GM19099 (cell line): ENCODE results near the gene TLX2.

Experiments
- POLR2A ChIP-seq: IDR thresholded peaks from 3 replicates; pipeline ENCODE4 v1.6.1; 2011; ENCODE audit warnings: low read depth; ENCODE audit not compliant: insufficient read length; ENCODE audit errors: extremely low read depth

The TLX2 gene

DNA sequence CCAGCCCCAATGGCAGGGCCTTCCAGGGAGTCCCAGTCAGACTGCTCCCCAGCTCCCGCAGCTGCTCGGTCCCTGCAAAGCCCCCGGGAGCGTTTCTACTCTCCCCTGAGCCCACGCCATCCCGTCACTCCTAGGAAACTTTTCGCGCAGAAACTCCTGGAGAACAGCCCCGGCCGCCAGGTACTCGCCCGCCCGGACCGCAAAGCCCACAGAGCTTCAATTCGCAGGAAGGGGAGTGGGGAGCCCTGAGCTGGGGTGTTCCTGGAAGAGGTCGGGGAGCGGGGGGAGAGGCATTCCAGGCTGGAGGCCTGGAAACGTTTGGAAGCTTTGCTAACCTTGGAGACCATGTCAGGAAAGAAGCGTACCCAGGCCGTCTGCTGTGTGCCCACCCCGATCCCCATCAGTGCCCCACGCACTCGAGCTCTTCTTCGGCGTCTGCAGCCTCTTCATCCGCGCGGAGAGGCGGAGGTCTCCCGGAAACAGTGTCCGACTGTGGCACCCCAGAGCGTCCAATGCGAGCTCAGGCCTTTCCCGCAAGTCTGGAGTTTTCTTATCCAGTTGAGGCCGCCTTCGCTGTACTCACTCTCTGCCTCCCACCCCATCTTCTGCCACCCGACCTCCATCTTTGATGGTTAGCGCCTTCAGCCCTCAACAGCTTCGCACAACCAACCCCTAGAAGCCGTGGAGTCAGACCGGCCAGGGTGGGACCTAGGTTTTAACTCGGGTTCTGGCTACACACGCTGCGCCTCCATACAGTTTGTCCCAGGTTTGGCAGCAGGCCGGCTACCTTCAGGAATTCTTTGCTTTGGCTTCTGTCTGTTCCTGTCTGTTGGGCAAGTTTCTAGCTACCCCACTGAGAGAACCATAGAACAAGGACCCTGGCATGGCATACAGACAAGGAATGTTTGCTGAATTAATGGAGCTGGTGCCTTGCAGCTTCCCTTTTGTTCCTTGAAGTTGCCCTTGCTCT, 10.5 kb upstream of the TLX2 start:
- TF ChIP-seq POLR2A: no peak

DNA sequence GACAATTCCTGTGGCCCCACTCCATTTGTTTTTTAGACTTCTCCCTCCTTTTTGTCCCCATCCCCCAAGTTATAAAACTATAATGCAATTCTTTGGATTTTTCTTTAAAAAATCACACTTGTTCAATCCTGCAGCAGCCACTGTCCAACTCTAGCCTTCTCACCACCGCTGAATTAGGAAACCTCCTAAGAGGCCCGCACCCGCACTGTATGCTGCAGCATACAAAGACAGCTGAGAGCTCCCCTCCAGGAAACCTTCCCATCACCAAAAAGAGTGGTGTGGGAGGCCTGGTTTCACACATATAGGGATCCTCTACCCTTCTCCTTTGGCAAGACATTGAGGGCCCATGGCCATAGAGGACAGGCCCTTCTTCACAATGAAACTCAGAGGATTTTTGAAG, 9.7 kb upstream of the TLX2 start:
- peak; percentile 15 for TF ChIP-seq POLR2A

GRCh38 chr2:74505448-74506246, 8.6 kb upstream of the TLX2 start:
- TF ChIP-seq POLR2A: no peak

DNA sequence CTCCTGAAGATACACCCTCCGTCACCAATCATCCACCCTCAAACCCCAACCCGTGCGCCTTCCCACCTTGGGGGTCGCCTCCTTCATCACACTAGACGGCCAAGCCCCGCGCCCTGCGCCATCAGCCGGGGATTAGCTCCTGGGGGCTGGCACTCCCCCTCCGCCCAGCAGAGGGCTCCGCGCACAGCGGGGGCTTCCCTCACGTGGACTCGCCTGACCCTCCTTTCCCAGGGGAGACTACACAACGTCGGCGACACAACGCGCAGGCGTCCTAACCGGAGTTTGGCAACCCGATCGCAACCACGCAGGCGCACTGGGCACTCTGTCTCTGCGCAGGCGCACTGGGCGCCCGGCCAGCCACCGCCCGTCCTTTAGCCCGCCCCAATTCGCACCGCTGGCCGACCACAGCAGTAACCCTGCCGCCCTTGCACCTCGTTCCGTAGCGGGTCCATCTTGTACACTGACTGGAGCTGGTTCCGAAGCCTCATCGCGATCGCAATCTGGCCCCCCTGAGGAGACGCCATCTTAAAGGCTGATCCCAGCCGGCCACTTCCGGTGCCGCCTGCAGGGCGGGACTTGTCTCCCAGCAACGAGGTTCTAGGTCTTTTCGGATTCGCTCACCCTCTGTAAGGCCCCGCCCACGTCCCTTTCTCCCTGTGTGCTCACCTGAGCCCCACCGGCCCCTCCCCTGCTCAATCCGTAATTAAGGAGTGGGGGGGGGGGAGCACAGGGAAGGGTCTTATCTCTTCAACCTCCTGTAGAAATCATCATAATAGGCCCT, 6.9 kb upstream of the TLX2 start, which contains the start of gene PCGF1:
Gene PCGF1, minus strand, starts transcription at position 551 of the 781 bp plus-strand sequence. Its CDS starts 27 bp downstream, at position 524.
- TF ChIP-seq POLR2A: peak; percentile 90

DNA sequence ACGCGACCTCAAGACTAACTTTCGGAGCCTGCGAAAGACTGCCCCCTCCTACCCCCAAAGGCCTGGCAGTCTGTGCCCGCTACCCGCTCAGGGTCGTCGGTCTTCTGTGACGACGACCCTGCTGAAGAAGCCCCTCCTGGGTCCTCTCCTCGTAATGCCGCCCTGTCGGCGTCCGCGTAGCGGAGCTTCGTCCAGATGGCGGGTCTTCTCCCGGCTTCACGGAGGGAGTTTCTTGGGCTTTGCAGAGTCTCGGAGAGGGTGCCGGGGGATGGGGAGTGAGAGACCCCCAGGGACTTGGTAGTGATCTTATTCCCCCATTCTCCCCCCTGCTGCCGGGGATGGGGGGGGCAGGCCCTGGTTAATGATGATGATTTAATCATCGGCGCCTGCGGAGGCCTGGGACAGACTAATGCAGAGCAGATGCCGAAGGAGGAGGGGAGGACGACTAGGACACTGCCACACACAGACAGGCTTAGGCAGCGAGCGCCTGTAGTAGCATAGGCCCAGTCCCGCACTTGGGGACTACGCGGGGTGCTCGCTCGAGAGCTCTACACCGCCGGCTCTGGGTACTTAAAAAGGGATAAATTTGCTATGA, 6.2 kb upstream of the TLX2 start:
- TF ChIP-seq POLR2A: no peak

DNA sequence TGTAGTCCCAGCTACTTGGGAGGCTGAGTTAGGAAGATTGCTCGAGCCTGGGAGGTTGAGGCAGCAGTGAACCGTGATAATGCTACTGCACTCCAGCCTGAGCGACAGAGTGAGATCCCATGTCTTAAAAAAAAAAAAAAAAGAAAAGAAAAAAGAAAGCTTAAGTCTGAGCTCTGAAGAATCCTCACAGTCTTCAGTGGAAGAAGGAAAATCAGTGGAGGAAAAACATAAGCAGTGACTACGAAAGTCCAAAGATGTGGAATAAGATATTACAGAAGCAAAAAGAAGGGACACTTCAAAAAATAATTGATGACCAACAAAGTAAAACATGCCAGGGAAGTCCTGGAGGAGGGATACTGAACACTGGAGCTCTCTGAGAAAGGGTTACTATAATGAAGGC, 4.0 kb upstream of the TLX2 start:
- no peak for TF ChIP-seq POLR2A

DNA sequence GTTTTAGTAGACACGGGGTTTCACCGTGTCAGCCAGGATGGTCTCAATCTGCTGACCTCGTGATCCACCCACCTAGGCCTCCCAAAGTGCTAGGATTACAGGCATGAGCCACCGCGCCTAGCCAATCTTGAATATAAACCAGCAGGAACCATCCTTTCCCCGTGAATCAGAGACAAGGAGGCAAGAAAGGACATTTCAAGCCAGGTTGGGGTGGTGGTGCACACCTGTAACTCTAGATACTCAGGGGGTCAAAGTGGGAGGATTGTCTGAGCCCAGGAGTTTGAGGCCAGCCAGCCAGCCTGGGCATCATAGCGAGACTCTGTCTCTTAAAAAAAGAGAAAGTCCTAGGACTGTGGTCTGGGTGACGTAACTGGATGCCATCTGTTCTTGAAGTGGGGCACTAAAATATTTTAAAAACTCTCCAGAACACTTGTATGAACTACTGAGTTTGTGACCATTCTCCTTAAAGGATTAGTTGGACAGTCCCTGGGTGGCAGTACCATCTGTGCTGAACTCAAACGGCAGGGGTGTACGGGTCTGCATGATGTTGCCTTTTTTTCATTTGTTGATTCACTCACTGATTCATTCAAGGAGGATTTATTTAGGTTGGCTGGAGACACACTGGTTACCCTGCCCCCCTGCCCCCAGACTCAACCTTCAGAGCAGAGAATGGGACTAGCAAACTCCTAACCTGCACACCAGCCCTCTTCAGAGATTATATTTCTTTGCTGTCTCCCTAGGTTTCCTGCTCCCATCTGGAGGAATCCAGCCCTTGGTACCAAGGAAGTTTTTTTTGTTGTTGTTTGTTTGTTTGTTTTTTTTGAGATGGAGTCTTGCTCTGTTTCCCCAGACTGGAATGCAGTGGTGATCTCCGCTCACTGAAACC, 2.9 kb upstream of the TLX2 start:
- TF ChIP-seq POLR2A: no peak

DNA sequence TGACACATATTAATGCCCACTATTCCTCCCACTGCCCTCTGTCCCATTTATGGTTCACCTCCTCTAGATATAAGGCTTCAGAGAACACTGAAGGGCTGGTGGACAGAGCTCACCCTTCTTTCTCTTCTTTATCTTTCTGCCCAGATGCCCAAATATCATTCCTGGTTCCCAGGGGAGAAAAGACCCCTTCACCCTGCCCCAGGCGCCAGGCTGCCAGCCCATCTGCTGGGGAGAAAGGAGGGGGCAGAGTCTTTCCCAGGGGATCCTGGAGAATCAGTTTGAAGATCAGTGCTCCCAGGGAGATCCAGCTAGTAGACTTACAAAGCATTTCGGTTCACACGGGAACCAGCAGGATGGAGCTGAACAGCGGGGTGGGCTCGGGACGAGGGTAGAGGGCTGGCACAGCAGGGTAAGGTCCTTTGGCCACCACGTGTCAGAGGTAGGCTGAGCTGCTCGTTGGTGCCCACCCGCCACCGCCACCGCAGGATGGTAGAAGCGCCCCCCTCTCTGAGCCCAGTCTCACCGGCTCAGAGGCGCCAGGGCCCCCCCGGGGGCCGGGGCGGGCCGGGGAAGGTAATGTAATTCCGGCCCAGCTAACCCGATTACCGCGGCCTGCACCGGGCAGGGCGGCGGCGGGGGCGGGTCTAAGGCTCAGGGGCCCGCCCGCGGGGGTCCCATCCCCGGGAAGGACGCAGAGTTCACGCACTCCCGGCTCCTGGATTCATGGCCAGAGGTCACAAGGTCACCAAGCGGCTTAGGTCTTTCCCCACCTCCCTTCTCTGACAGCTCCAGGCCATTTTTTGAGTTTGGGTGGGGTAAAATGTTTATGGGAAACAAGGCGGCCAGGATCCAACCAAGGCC, 1.3 kb upstream of the TLX2 start:
- no peak for TF ChIP-seq POLR2A

GRCh38 chr2:74513605-74514367, 464 bp upstream of the TLX2 start:
- no peak for TF ChIP-seq POLR2A

- no peak for TF ChIP-seq POLR2A
These were observed 1.2 kb downstream of the TLX2 start for GRCh38 chr2:74515271-74515980.

DNA sequence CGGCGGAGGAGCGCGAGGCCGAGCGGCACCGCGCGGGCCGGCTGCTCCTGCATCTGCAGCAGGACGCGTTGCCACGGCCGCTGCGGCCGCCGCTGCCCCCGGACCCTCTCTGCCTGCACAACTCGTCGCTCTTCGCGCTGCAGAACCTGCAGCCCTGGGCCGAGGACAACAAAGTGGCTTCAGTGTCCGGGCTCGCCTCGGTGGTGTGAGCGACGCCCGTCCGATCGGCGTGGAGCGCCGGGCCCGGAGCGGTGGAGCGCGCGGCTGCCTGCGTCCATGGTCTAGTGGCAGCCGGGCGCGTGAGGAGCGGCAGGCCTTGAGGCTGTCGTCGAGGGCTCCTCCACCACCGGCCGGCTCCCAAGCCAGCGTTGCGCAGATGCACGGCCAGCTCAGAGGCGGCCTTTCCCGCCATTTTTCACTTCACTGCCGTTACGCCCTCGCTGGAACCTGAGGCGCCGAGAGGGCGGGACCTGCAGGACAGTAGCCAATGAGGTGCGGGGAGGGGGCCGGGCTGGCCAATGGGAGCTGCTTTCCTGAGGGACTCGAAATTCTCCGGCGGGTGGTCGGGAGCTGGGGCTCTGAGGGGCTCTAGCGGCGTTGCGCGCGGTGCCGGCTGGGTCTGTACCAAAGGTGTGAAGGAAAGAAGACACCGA, 1.9 kb downstream of the TLX2 start:
- TF ChIP-seq POLR2A: no peak
